ENCODE results near the gene MSLN. TPM values are rescaled to one million over a fixed set of nuclear protein-coding genes. Genes with fewer than 3 reads are reported as not detected.

The MSLN gene
- total and polyA plus RNA-seq, 5 experiments from 2014 or later = not detected

DNA sequence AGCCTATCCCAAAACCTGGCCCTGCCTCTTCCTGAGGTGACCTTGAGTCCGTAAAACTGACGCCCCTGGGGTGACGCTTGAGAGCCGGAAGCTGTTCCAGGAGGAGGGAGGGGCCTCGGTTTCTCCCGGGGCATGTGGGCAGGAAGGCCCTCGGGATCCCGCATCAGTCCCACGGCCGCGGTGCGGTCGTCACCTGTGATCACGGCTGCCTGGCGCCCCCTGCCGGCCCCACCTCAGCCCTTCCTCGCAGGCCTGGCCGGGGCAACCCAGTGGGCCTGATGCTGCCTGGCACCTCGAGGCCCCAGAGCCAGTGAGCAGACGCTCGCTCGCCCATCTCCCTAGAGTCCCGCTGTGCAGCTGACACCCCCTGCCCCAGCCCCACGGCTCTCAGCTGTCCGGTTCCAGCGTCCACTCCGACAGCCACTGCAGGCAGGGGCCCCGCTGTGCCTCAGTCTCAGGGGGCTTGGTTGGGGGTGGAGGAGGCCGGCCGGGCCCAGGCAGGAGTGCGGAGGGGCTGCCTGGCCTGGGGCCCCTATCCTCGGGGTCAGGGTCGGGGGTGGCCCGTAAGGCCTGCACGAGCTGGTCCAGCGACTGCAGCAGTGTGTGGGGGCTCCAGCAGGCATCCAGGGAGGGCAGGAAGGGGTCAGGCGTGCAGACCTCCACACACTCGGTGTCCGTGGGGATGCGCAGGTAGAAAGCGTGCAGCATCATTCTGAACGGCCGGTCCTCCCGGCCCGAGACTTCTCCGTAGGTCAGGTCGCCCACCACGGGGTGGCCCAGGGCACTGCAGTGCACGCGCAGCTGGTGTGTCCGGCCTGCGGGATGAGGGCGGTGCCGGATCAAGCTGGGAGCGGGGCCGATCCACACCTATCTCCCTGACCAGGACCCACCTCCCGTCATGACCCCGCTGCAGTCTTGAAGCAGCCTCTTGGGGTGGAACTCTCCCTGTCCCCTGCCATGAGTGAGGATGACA lies 25.3 kb downstream of the MSLN start:
- Mint-ChIP-seq H3K9me3 (no peaks in the 10 kb centered on the region), H3K36me3 (peaks cover 0 to 4% (median 0%) of the 10 kb centered on the region in 3 donors), H3K27ac (peak overlapping the region in 3 of 10 donors; percentile 18 to 43 (median 41)), H3K4me1 (peaks cover 0 to 18% (median 5%) of the 10 kb centered on the region in 4 donors), H3K4me3 (peak overlapping the region; percentile 49 to 84 (median 64)), H3K27me3 (no peaks in the 10 kb centered on the region)
- DNase-seq (peak; percentile 53 to 80 (median 73)), ATAC-seq (peak; percentile 17 to 22)
- POLR2A ChIA-PET = interaction anchor here (1.0 to 2.8 kb wide), 7 partner anchors 58 to 102 kb away, joined by 3 to 10 read pairs (median 4); partner anchors contain the start of genes ANTKMT and JMJD8

GRCh38 chr16:787321-787966 lies 26.9 kb downstream of the MSLN start:
- Mint-ChIP-seq H3K27me3 (no peaks in the 10 kb centered on the region), H3K9me3 (no peaks in the 10 kb centered on the region), H3K4me1 (peaks cover 0 to 18% (median 6%) of the 10 kb centered on the region in 4 donors), H3K36me3 (peaks cover 0 to 7% (median 0%) of the 10 kb centered on the region in 3 donors), H3K27ac (peak overlapping the region in 9 of 10 donors; percentile 44 to 86 (median 72)), H3K4me3 (peak overlapping the region; percentile 78 to 89 (median 84))
- no peak for DNase-seq
- POLR2A ChIA-PET = interaction anchor here (0.9 to 2.5 kb wide), 5 partner anchors 58 to 93 kb away, joined by 3 to 21 read pairs (median 5); partner anchors contain the start of genes ANTKMT and METRN
- no peak for ATAC-seq

- Mint-ChIP-seq H3K4me3 (peak within 1 kb of the TSS; percentile 78 to 89 (median 84)), H3K9me3 (no peaks in the 10 kb centered on the region), H3K27me3 (no peaks in the 10 kb centered on the region), H3K36me3 (peaks cover 0 to 7% (median 0%) of the 10 kb centered on the region in 3 donors), H3K27ac (peak within 1 kb of the TSS in 9 of 10 donors; percentile 44 to 86 (median 72)), H3K4me1 (peaks cover 0 to 18% (median 6%) of the 10 kb centered on the region in 4 donors)
- ATAC-seq (peak; percentile 14 to 38), DNase-seq (no peak)
- POLR2A ChIA-PET = interaction anchor here (0.9 to 2.5 kb wide), 7 partner anchors 58 to 193 kb away, joined by 3 to 21 read pairs (median 5); partner anchors contain the start of genes ANTKMT, METRN and SOX8
These were observed 27.5 kb downstream of the MSLN start, which contains the start of gene RPUSD1 for GRCh38 chr16:787978-788398. Gene RPUSD1 (minus strand): TSS chr16:788381. CDS start chr16:787737, 644 bp downstream.

DNA sequence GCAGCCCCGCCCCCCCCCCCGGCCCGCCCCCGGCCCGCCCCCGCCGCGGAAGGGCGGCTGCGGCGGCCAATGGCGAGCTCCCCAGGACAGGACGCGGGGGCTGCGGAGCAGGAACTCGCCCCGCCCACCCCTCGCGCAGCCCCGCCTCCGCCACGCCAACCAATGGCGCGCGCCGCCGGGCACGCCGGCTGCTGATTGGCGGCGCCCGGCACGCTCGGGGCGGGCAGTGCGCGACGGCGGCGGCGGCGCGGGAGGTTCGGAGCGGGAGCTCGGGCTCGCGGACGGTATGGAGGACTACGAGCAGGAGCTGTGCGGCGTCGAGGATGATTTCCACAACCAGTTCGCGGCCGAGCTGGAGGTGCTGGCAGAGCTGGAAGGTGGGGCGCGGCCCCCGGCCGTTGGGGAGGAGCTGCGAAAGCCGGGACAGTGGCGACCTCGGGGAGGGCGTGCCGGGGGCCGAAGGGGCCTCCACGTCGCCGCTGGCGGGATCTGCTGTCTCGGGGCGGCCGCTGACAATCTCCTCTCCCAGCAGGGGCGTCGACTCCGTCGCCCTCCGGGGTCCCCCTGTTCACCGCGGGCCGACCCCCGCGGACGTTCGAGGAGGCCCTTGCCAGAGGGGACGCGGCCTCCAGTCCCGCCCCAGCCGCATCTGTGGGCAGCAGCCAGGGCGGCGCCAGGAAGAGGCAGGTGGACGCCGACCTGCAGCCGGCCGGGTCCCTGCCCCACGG lies 28.0 kb downstream of the MSLN start, which contains the start of gene CHTF18:
CHTF18 (plus strand) TSS at position 222 of the 728 bp plus-strand sequence; CDS start at position 287, 65 bp downstream.
- Mint-ChIP-seq H3K36me3 (peaks cover 0 to 7% (median 0%) of the 10 kb centered on the region in 3 donors), H3K4me1 (peaks cover 0 to 18% (median 6%) of the 10 kb centered on the region in 4 donors), H3K27ac (peak within 1 kb of the TSS in 9 of 10 donors; percentile 44 to 86 (median 72)), H3K9me3 (no peaks in the 10 kb centered on the region), H3K27me3 (no peaks in the 10 kb centered on the region), H3K4me3 (peak within 1 kb of the TSS; percentile 78 to 89 (median 84))
- ATAC-seq (peak; percentile 93 to 98), DNase-seq (peak; percentile 87 to 99 (median 94))
- POLR2A ChIA-PET = interaction anchor here (0.5 to 2.5 kb wide), 8 partner anchors 59 to 628 kb away, joined by 3 to 21 read pairs (median 5); partner anchors contain the start of genes ANTKMT, METRN and SOX8

GRCh38 chr16:789191-789850 lies 28.8 kb downstream of the MSLN start:
- Mint-ChIP-seq H3K27me3 (no peaks in the 10 kb centered on the region), H3K4me3 (peak overlapping the region in 2 of 10 donors; percentile 50 to 78), H3K9me3 (no peaks in the 10 kb centered on the region), H3K36me3 (peaks cover 0 to 7% (median 0%) of the 10 kb centered on the region in 3 donors), H3K27ac (peak overlapping the region in 1 of 10 donors; percentile 24), H3K4me1 (peaks cover 0 to 18% (median 6%) of the 10 kb centered on the region in 4 donors)
- DNase-seq (no peak), ATAC-seq (no peak)
- POLR2A ChIA-PET = interaction anchor here (0.6 to 2.0 kb wide), 6 partner anchors 18 to 546 kb away, joined by 3 to 9 read pairs (median 4); partner anchors contain the start of gene METRN

GRCh38 chr16:790086-790485 lies 29.6 kb downstream of the MSLN start:
- H3K27ac Mint-ChIP-seq = no peak overlapping the region
- peaks cover 0 to 15% (median 6%) of the 10 kb centered on the region in 4 donors for H3K4me1 Mint-ChIP-seq
- POLR2A ChIA-PET = interaction anchor here (0.6 to 1.4 kb wide), 3 partner anchors 17 to 547 kb away, joined by 3 to 4 read pairs (median 4); no protein-coding TSS in a partner anchor
- H3K27me3 Mint-ChIP-seq = no peaks in the 10 kb centered on the region
- peaks cover 0 to 7% (median 0%) of the 10 kb centered on the region in 3 donors for H3K36me3 Mint-ChIP-seq
- no peak for DNase-seq
- H3K9me3 Mint-ChIP-seq = no peaks in the 10 kb centered on the region
- peak overlapping the region in 8 of 10 donors; percentile 39 to 82 (median 60) for H3K4me3 Mint-ChIP-seq
- no peak for ATAC-seq

- peaks cover 0 to 15% (median 7%) of the 10 kb centered on the region in 4 donors for H3K4me1 Mint-ChIP-seq
- H3K27me3 Mint-ChIP-seq = no peaks in the 10 kb centered on the region
- ATAC-seq (no peak), DNase-seq (no peak)
- no peak overlapping the region for H3K27ac Mint-ChIP-seq
- no peaks in the 10 kb centered on the region for H3K9me3 Mint-ChIP-seq
- peaks cover 0 to 7% (median 0%) of the 10 kb centered on the region in 3 donors for H3K36me3 Mint-ChIP-seq
- H3K4me3 Mint-ChIP-seq = peak overlapping the region in 1 of 10 donors; percentile 20
- POLR2A ChIA-PET = no interaction called here
These were observed 30.6 kb downstream of the MSLN start for GRCh38 chr16:791131-791530.

DNA sequence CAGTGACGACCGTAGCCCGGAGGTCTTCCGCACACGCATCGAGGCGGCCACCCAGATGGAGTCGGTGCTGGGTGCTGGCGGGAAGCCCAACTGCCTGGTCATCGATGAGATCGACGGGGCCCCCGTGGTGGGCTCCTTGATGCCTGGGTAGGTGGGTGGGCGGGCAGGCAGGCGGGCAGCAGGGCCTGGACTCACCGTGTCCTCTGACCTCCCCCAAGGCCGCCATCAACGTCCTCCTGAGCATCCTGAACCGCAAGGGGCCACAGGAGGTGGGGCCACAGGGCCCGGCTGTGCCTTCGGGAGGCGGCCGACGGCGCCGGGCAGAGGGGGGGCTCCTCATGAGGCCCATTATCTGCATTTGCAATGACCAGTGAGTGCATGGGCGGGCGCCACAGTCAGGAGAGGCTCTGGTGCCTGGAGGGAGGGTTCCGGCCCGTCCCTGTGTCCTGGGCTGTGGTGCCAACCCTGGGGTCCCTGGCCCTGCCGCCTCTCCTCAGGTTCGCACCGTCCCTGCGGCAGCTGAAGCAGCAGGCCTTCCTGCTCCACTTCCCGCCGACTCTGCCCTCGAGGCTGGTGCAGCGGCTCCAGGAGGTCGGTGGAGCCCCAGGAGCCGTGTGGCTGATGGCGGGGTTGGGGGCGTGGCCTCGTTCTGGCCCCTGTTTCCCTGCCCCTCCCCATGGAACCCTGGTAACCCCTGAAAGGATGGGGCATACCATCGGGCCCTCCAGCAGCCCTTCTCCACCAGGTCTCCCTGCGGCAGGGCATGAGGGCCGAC lies 31.9 kb downstream of the MSLN start:
- no peak for DNase-seq
- H3K9me3 Mint-ChIP-seq = no peaks in the 10 kb centered on the region
- H3K4me1 Mint-ChIP-seq = peaks cover 0 to 7% (median 5%) of the 10 kb centered on the region in 4 donors
- H3K4me3 Mint-ChIP-seq = no peak overlapping the region
- peaks cover 0 to 3% (median 0%) of the 10 kb centered on the region in 3 donors for H3K36me3 Mint-ChIP-seq
- H3K27ac Mint-ChIP-seq = no peak overlapping the region
- ATAC-seq = no peak
- no peaks in the 10 kb centered on the region for H3K27me3 Mint-ChIP-seq
- POLR2A ChIA-PET = no interaction called here

- peaks cover 0 to 5% (median 2%) of the 10 kb centered on the region in 4 donors for H3K4me1 Mint-ChIP-seq
- H3K36me3 Mint-ChIP-seq = peaks cover 0 to 6% (median 0%) of the 10 kb centered on the region in 3 donors
- H3K4me3 Mint-ChIP-seq = no peak overlapping the region
- peaks cover 0 to 3% (median 0%) of the 10 kb centered on the region in 9 donors for H3K9me3 Mint-ChIP-seq
- peaks cover 0 to 4% (median 0%) of the 10 kb centered on the region in 5 donors for H3K27me3 Mint-ChIP-seq
- ATAC-seq (no peak), DNase-seq (no peak)
- no peak overlapping the region for H3K27ac Mint-ChIP-seq
- POLR2A ChIA-PET = no interaction called here
These were observed 32.9 kb downstream of the MSLN start for GRCh38 chr16:793414-793813.

- Mint-ChIP-seq H3K27ac (no peak overlapping the region), H3K27me3 (peaks cover 0 to 12% (median 0%) of the 10 kb centered on the region in 5 donors), H3K4me1 (peaks cover 0 to 5% (median 2%) of the 10 kb centered on the region in 4 donors), H3K4me3 (no peak overlapping the region), H3K36me3 (peaks cover 0 to 6% (median 0%) of the 10 kb centered on the region in 3 donors), H3K9me3 (peaks cover 0 to 3% (median 0%) of the 10 kb centered on the region in 9 donors)
- DNase-seq = no peak
- POLR2A ChIA-PET = no interaction called here
- ATAC-seq = no peak
These were observed 33.7 kb downstream of the MSLN start for GRCh38 chr16:794091-794822.

Measured in naive thymus-derived CD8-positive, alpha-beta T cell (primary cell).